Erythroblast (primary cell): ENCODE results near the gene CELF4.

Experiments
- GATA1 ChIP-seq: IDR thresholded peaks from 2 replicates; pipeline ENCODE4 v1.6.1; 2011; ENCODE audit warnings: low read depth, mild to moderate bottlenecking, control low read depth, low read length, moderate library complexity
- POLR2A ChIP-seq: IDR thresholded peaks from 2 replicates; pipeline ENCODE4 v1.6.1; 2011; ENCODE audit warnings: mild to moderate bottlenecking, low read length

DNA sequence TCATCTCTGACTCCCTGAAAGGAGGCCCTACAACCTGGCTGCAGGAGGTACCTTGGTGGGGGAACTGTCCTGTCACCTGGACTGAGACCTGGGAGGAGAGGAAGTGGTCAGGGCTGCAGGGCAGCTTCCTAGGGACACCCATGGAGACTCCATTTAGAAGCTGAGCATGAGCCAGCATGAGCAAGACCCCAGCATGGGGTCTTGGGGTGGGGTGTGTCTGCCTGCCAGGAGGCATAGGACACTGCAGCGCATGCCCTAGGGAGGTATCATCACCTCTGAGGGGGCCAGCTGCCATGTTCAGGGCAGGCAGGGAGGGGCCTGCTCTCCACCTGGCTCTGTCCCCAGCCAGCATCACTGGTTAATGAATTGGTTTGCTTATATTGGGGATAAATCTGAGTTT lies 249.7 kb downstream of the CELF4 start:
- TF ChIP-seq POLR2A (no peak), GATA1 (no peak)
